Measurements from ENCODE around the gene SLC6A9. TPM values are rescaled to one million over a fixed set of nuclear protein-coding genes. Genes with fewer than 3 reads are reported as not detected.

Gene SLC6A9
- total RNA-seq, 4 donors from 2014 or later: 59.2 to 95.4 (median 84.5) TPM

DNA sequence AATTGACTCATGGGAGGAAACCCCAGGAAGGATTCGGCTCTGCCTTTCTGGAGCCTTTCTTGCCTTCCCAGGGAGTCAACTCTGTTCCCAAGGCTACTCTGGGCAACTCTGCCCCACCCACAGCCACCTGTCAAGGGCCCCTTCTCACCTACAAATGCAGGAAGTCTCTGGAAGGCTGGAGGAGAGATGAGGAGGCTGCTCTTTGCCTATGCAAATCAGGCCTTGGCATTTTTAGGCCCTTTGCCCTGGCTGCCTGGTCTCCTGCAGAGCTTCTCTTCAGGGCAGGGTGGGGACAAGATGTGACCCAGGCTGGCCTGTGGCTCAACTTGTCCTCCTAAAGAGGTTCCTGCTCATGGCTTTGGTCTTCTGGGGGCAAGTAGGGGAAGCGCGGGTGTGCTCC lies 5.4 kb downstream of the SLC6A9 start:
- 63% methylated on average over 3 of the region's 3 CpGs for WGBS
- no peak overlapping the region for H3K4me3 ChIP-seq
- H3K9me3 ChIP-seq: no peaks in the 10 kb centered on the region
- peaks cover 40% of the 10 kb centered on the region for H3K4me1 ChIP-seq
- no peak for TF ChIP-seq POLR2AphosphoS5 (IDR thresholded peaks at IDR 0.05)
- no peak for TF ChIP-seq POLR2A (IDR thresholded peaks at IDR 0.05)
- TF ChIP-seq, protein P1, sequence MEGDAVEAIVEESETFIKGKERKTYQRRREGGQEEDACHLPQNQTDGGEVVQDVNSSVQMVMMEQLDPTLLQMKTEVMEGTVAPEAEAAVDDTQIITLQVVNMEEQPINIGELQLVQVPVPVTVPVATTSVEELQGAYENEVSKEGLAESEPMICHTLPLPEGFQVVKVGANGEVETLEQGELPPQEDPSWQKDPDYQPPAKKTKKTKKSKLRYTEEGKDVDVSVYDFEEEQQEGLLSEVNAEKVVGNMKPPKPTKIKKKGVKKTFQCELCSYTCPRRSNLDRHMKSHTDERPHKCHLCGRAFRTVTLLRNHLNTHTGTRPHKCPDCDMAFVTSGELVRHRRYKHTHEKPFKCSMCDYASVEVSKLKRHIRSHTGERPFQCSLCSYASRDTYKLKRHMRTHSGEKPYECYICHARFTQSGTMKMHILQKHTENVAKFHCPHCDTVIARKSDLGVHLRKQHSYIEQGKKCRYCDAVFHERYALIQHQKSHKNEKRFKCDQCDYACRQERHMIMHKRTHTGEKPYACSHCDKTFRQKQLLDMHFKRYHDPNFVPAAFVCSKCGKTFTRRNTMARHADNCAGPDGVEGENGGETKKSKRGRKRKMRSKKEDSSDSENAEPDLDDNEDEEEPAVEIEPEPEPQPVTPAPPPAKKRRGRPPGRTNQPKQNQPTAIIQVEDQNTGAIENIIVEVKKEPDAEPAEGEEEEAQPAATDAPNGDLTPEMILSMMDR (IDR thresholded peaks at IDR 0.05): no peak
- no peak for TF ChIP-seq EP300 (IDR thresholded peaks at IDR 0.05)
- H3K36me3 ChIP-seq: no peaks in the 10 kb centered on the region
- no peak overlapping the region for H3K27ac ChIP-seq
- H3K27me3 ChIP-seq: no peaks in the 10 kb centered on the region
- peak in 1 of 2 donors; percentile 21 for DNase-seq (ENCODE audit: low spot score in 2 of 2)

DNA sequence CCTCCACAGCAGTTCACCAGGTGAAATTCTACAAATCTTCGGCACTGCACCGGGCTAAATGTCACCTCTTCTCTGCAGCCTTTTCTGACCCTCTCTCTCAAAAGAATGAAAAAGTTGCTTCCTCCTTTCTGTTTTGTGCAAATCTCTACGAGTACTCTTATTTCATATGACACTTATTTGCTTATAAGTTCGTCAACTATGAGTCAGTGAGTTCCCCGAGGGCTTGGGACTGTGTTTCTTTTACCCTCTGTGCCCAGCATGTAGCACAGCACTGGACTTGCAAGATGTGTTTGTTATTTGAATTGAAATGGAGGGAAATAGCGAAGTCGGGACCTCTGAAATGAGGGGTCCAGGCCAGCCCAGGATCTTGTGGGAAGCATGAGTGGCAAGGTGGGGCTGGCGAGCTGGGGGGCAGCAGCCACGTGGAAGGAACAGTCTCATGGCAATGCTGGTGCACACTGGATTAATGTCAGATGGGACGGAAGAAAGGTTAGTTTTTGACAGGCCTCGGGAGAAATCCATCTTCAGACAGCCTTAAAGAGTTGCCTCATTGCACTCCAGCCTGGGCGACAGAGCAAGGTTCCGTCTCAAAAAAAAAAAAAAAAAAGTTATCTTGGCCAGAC lies 6.2 kb downstream of the SLC6A9 start:
- Histone ChIP-seq H3K4me3 (no peak overlapping the region), H3K36me3 (no peaks in the 10 kb centered on the region), H3K9me3 (no peaks in the 10 kb centered on the region), H3K4me1 (peaks cover 40% of the 10 kb centered on the region), H3K27me3 (no peaks in the 10 kb centered on the region), H3K27ac (no peak overlapping the region)
- TF ChIP-seq POLR2AphosphoS5 (IDR thresholded peaks at IDR 0.05): no peak
- TF ChIP-seq, protein P1 (IDR thresholded peaks at IDR 0.05): no peak
- no peak for TF ChIP-seq POLR2A (IDR thresholded peaks at IDR 0.05)
- TF ChIP-seq EP300 (IDR thresholded peaks at IDR 0.05): no peak
- 76% methylated on average over 13 of the region's 13 CpGs for WGBS
- DNase-seq (ENCODE audit: low spot score in 2 of 2): peak in 1 of 2 donors; percentile 28

DNA sequence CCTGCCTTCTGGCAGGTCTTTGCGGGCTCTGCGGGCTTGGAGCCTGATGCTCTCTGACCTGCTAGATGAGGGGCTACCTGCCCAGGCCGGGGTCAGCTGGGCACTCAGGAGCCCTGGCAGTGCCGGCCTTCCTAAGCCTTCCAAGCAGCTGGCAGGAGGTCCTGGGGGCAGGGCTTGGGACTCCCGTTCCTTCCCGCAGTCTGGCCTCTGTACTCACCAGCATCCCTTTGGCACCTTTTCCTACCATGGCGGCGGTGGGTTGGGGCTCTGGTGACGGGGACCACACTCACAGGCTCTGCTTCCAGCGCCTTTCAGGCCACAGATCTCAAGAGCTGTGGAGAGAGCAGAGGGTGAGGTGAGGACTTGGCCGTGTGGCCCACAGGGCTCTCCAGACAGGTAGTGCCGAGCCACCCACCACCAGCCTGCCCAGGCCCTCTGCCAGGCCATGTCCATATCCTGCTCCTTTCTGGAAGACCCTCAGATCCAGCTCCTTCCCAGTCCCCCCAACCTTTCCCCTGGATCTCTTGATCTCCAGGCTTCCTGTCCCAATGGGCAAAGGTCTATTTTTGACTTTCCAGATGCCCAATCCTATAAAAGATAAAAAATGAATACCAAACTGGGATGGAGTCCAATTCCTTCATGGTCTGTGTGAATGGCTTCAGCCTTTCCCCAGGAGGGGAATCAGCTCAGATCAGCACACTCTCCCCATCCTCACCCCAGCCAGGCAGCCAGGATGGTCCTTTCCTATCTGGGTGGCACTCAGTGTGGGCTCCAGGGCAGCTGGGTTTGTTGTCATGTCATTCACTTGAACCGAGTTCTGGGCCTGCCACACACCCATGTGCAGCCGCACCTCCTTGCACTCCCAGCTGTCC lies 7.0 kb downstream of the SLC6A9 start:
- WGBS: 86% methylated on average over 14 of the region's 14 CpGs
- Histone ChIP-seq H3K4me3 (no peak overlapping the region), H3K27ac (no peak overlapping the region), H3K9me3 (no peaks in the 10 kb centered on the region), H3K36me3 (no peaks in the 10 kb centered on the region), H3K27me3 (no peaks in the 10 kb centered on the region), H3K4me1 (peaks cover 41% of the 10 kb centered on the region)
- peak in 1 of 2 donors; percentile 63 for DNase-seq (ENCODE audit: low spot score in 2 of 2)
- TF ChIP-seq POLR2A (IDR thresholded peaks at IDR 0.05) (no peak), EP300 (IDR thresholded peaks at IDR 0.05) (no peak), POLR2AphosphoS5 (IDR thresholded peaks at IDR 0.05) (no peak)
- TF ChIP-seq, protein P1 (IDR thresholded peaks at IDR 0.05): no peak

DNA sequence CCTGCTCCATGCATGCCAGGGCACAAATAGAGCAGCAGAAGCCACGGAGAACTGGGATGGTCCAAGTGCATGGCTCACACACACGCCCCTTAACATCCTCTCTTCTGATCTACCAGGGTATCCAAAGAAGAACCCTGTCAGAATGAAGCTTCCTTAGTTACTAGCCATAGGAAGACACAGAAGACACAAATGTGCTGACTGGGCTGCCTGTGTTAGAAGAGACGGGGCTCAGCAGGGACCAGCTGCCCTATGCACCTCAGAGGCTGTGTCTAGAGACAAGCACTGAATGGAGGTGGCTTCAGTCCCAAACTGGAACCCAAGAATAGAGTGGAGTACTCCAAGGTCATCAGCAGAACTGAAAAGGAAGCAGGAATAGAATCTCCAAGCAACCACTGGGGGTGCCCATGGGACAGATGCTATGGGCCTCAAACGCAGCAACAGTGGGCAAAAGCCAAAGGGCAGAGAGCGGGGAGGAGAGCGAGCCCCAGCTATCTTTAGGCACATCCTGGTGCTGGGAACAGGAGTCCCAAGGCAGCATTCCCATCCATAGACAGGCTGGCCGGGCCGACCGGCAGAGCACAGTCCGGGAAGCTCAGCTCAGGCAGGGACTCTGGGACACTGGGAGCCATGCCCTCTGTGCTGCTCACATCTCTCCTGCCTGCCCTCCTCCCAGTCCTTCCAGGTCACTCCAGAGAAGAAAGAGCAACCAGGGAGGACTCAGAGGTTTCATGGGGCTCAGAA lies 9.5 kb downstream of the SLC6A9 start:
- 88% methylated on average over 8 of the region's 10 CpGs for WGBS
- Histone ChIP-seq H3K4me1 (peaks cover 26% of the 10 kb centered on the region), H3K27me3 (no peaks in the 10 kb centered on the region), H3K4me3 (no peak overlapping the region), H3K27ac (no peak overlapping the region), H3K36me3 (peaks cover 8% of the 10 kb centered on the region), H3K9me3 (no peaks in the 10 kb centered on the region)
- DNase-seq (ENCODE audit: low spot score in 2 of 2): no peak
- no peak for TF ChIP-seq EP300 (IDR thresholded peaks at IDR 0.05)

DNA sequence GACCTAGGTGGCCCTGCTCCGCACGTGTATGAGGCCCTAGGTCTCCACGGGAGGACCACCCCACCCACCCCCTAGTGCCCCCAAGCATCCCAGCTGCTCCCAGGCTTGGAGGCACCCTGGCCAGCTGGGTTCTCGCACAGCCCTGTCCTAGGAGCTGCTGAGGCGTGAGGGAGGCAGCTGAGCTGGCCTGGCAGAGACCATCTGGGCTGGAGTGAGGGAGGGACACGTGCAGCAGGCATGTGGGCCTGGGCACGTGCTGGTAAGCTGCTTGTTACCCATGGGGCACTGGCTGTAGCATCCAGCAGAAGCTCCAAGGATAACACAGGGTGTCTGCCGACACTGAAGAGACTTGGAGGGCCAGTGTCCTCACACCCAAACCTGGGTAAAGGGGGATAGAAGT lies 10.1 kb downstream of the SLC6A9 start:
- 77% methylated on average over 6 of the region's 8 CpGs for WGBS
- Histone ChIP-seq H3K36me3 (peaks cover 8% of the 10 kb centered on the region), H3K9me3 (no peaks in the 10 kb centered on the region), H3K4me3 (no peak overlapping the region), H3K4me1 (peaks cover 26% of the 10 kb centered on the region), H3K27ac (peak overlapping the region; percentile 77), H3K27me3 (no peaks in the 10 kb centered on the region)
- no peak for DNase-seq (ENCODE audit: low spot score in 2 of 2)
- TF ChIP-seq POLR2A (IDR thresholded peaks at IDR 0.05): no peak
- no peak for TF ChIP-seq POLR2AphosphoS5 (IDR thresholded peaks at IDR 0.05)
- no peak for TF ChIP-seq EP300 (IDR thresholded peaks at IDR 0.05)
- TF ChIP-seq, protein P1 (IDR thresholded peaks at IDR 0.05): no peak

Measured in suprapubic skin (tissue), 4 donors.